HEK293T (cell line): ENCODE measurements around the gene ZNF557.

Experiments
- ARNT ChIP-seq: fragments of 450-650 bp; IDR thresholded peaks from 2 replicates; pipeline ENCODE4 v1.6.1; 2017; ENCODE audit warnings: mild to moderate bottlenecking
- BHLHE40 ChIP-seq: fragments of 450-650 bp; IDR thresholded peaks from 2 replicates; pipeline ENCODE4 v1.6.1; 2016; ENCODE audit warnings: mild to moderate bottlenecking, moderate library complexity, borderline replicate concordance
- CTBP1 ChIP-seq: fragments of 450-650 bp; IDR thresholded peaks from 2 replicates; pipeline ENCODE4 v1.6.1; 2016; ENCODE audit warnings: borderline replicate concordance
- FOXA1 ChIP-seq: fragments of 450-650 bp; IDR thresholded peaks from 2 replicates; pipeline ENCODE4 v1.6.1; 2016; ENCODE audit warnings: mild to moderate bottlenecking
- FOXK2 ChIP-seq: fragments of 450-650 bp; IDR thresholded peaks from 2 replicates; pipeline ENCODE4 v1.6.1; 2016; ENCODE audit warnings: mild to moderate bottlenecking
- FOXM1 ChIP-seq: fragments of 450-650 bp; IDR thresholded peaks from 2 replicates; pipeline ENCODE4 v1.6.1; 2017; ENCODE audit warnings: mild to moderate bottlenecking, borderline replicate concordance
- HDGF ChIP-seq: fragments of 450-650 bp; IDR thresholded peaks from 2 replicates; pipeline ENCODE4 v1.6.1; 2017; ENCODE audit warnings: antibody characterized with exemption, borderline replicate concordance
- L3MBTL2 ChIP-seq: fragments of 450-650 bp; conservative IDR thresholded peaks from 2 replicates; pipeline ENCODE4 v1.6.1; 2016; ENCODE audit warnings: mild to moderate bottlenecking
- LEF1 ChIP-seq: fragments of 450-650 bp; IDR thresholded peaks from 2 replicates; pipeline ENCODE4 v1.6.1; 2017; ENCODE audit warnings: mild to moderate bottlenecking, borderline replicate concordance
- SP1 ChIP-seq: fragments of 450-650 bp; IDR thresholded peaks from 2 replicates; pipeline ENCODE4 v1.6.1; 2017
- SUZ12 ChIP-seq: fragments of 450-650 bp; IDR thresholded peaks from 2 replicates; pipeline ENCODE4 v1.6.1; 2016; ENCODE audit warnings: mild to moderate bottlenecking
- ZNF384 ChIP-seq: fragments of 450-650 bp; IDR thresholded peaks from 2 replicates; pipeline ENCODE4 v1.6.1; 2016

GRCh38 chr19:7074705-7075282 is 5.3 kb downstream of the ZNF557 start:
- no peak for TF ChIP-seq CTBP1
- TF ChIP-seq ZNF384 = no peak
- TF ChIP-seq ARNT = no peak
- no peak for TF ChIP-seq LEF1
- no peak for TF ChIP-seq FOXA1
- TF ChIP-seq SUZ12 = no peak
- no peak for TF ChIP-seq BHLHE40
- no peak for TF ChIP-seq L3MBTL2
- no peak for TF ChIP-seq HDGF
- no peak for TF ChIP-seq SP1
- no peak for TF ChIP-seq FOXK2
- TF ChIP-seq FOXM1 = no peak
